Right renal cortex interstitium (tissue), 3 donors: ENCODE measurements around the gene CTNNBIP1. TPM values are rescaled to one million over a fixed set of nuclear protein-coding genes. Genes with fewer than 3 reads are reported as not detected.
"Not testable (repeated sequence)": the region's sequence is repeated elsewhere in the genome, so short reads cannot be mapped to it uniquely, and the experiment has no call there.

Source experiments
- DNase-seq, 3 donors: peaks; one replicate each; pipeline ENCODE4 v3.0.0-alpha.2; 2013; ENCODE audit warnings: low read depth in 3 of 3, low spot score in 2 of 3
- polyA plus RNA-seq, 3 donors: library from polyadenylated mRNA; unstranded; fragments of 120-200 nt; gene quantifications; one replicate each; pipeline ENCODE4 v1.2.1, GENCODE V29; 2013; ENCODE audit not compliant: insufficient read length in 3 of 3

CTNNBIP1 gene
- polyA plus RNA-seq, 3 donors, result 29.9 to 31.4 (median 30.9) TPM

- DNase-seq, result no peak
Observed at GRCh38 chr1:9811239-9811966, 98.7 kb downstream of the CTNNBIP1 start.

DNA sequence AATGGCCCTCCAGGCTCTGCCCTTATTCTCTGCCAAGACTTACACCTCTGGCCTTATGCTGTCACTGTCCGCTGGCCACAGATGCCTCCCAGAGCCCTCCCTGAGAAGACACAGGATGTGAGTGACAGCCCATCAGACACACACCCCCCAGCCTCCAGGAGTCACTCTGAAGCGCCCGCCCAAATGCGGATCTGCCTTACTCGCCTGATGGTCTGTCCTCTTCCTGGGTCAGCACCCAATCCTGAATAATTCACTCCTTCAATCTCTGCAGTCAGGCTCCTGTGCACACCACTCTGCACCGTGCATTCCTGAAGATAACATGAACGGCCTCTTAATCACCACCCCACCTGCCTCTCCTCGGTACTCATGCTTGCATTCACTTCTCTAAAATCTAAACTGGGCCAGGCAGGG, 101.0 kb downstream of the CTNNBIP1 start:
- DNase-seq, result no peak

DNA sequence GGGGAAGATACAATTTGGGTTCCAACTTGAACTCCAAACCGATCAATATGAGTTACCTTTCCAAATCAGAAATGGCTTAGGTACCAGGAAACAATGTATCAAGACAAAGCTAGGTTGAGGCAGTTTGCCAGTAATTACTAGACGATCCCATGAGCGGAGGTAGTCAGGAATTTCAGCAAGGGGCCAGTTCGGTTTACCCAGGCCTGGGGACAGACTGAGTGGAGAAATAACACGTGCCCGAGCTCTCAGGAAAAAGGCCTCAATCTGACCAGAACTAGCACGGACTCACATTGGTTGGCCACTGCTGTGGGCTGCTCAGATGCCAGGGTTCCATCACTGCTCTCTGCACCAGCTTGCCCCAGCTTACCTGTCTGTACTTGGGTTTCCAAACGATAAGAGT, 101.6 kb downstream of the CTNNBIP1 start:
- DNase-seq, result no peak

- DNase-seq, result no peak
Observed at GRCh38 chr1:9807541-9807940, 102.5 kb downstream of the CTNNBIP1 start.

GRCh38 chr1:9805972-9806371, 104.1 kb downstream of the CTNNBIP1 start:
- not testable (repeated sequence) for DNase-seq

DNA sequence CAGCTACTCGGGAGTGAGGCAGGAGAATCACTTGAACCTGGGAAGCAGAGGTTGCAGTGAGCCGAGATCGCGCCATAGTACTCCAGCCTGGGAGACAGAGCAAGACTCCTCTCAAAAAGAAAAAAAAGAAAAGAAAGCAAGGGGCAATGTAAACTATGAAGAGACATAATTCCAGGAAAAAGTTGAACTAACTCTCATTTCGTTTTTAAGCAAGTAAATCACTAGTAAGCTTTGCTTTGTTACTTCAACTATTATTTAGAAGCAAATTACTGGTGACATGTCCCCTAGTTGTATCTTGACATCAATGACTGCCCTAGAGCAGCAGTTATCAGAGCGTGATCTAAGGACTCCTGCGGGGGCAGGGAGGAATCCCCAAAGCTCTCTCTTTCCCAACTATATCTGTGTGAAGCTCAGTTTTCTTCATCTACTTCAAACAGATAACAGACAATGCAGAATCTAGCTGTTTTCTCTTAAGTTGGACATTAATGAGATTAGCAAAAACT, 105.0 kb downstream of the CTNNBIP1 start:
- no peak for DNase-seq

DNA sequence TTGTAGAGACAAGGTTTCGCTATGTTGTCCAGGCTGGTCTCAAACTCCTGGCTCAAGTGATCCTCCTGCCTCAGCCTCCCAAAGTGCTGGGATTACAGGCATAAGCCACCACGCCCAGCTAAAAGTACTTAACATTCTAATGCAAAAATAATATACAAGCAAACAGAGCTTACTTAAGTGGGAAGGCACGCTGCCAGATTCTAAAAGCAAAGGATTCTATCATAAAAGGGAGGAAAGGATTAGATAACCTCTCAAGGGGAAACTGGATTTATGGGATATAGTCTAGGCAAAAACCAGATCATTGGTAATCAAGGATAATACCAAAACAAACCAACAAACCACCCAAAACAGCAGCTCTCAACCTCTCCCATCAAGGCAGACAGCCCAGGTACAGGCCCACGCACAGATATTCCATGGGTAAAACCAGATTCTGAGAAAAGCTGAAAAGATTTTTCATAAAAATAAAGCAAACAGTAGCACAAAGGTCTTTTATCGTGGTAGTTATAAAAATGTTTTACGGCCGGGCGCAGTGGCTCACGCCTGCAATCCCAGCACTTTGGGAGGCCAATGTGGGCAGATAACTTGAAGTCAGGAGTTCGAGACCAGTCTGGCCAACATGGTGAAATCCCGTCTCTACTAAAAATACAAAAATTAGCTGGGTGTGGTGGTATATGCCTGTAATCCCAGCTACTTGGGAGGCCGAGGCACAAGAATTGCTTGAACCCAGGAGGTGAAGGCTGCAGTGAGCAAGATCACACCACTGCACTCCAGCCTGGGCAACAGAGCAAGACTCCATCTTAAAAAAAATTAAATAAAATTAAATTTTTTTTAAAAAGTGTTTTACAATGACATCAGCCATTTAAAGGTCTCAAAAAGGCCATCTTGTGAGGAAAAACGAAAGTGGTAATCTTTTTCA, 106.8 kb downstream of the CTNNBIP1 start:
- not testable (repeated sequence) for DNase-seq

DNA sequence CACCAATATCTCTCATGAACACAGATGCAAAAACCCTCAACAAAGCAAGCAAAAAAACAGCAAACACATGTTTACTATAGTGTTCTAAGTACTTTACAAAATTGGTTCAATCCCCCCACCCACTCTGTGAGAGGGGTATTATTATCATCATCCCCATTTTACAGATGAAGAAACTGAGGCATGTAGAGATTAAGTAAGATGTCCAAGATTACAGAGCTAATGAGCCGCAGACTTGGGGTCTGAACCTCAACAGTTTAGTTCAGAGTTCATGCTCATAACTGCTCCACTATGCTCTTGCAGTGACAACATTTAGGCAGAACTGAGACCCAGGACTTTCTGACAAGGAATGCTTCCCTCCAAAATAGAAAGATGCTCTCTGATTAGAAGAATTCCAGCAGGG, 108.2 kb downstream of the CTNNBIP1 start:
- DNase-seq, result no peak

Other genes with a start within 250 kb of the CTNNBIP1 start
- 100 to 1,000 TPM; 127 to 142 (median 137) TPM for gene CLSTN1, start 86.3 kb downstream of the CTNNBIP1 start, polyA plus RNA-seq
- 10 to 100 TPM; 73.3 to 80.5 (median 75.9) TPM for gene LZIC, start 33.1 kb upstream of the CTNNBIP1 start, polyA plus RNA-seq
- 10 to 100 TPM; 23.0 to 24.0 (median 23.0) TPM for gene NMNAT1, start 33.2 kb upstream of the CTNNBIP1 start, polyA plus RNA-seq
- gene RBP7, start 87.0 kb upstream of the CTNNBIP1 start, polyA plus RNA-seq, result 10 to 100 TPM; 29.2 to 33.2 (median 31.0) TPM
- 10 to 100 TPM; 45.5 to 51.3 (median 49.9) TPM for gene UBE4B, start 122.7 kb upstream of the CTNNBIP1 start, polyA plus RNA-seq